Esophagus muscularis mucosa (tissue), 4 donors: ENCODE measurements around the gene VWA5B1. TPM values are rescaled to one million over a fixed set of nuclear protein-coding genes. Genes with fewer than 3 reads are reported as not detected.

ENCODE experiments used
- DNase-seq: peaks from one replicate; pipeline ENCODE4 v3.0.0-alpha.2; 2017; ENCODE audit errors: extremely low spot score
- H3K27ac ChIP-seq, 4 donors: fragments of 200-600 bp; sonication (generic); replicated peaks in 1 of 4; 1 replicate in 3 of 4; 2 replicates in 1 of 4; pipeline ENCODE4 v1.5.1; 2016 to 2019; ENCODE audit warnings: mild to moderate bottlenecking in 1 of 4
- H3K27me3 ChIP-seq, 4 donors: fragments of 200-600 bp; sonication (generic); one replicate each; pipeline versions ENCODE4 v1.5.1 to v1.6.0; 2016 to 2019
- H3K36me3 ChIP-seq, 4 donors: fragments of 200-600 bp; sonication (generic); one replicate each; pipeline ENCODE4 v1.5.1; 2016 to 2019
- H3K4me1 ChIP-seq, 4 donors: fragments of 200-600 bp; sonication (generic); one replicate each; pipeline ENCODE4 v1.5.1; 2016 to 2019
- H3K4me3 ChIP-seq, 4 donors: fragments of 200-600 bp; sonication (generic); 1 replicate in 2 of 4; 2 replicates in 2 of 4; pipeline ENCODE4 v1.5.1; 2016 to 2019; ENCODE audit warnings: mild to moderate bottlenecking in 4 of 4, moderate library complexity in 1 of 4
- H3K9me3 ChIP-seq, 4 donors: fragments of 200-600 bp; sonication (generic); 1 replicate in 3 of 4; 2 replicates in 1 of 4; pipeline ENCODE4 v1.5.1; 2016 to 2019
- EP300 ChIP-seq: sonication (generic); formaldehyde crosslinking; IDR thresholded peaks from one replicate; pipeline ENCODE4 v1.6.1; 2017; ENCODE audit warnings: antibody characterized with exemption
- POLR2A ChIP-seq: fragments of 450-650 bp; IDR thresholded peaks from one replicate; pipeline ENCODE4 v1.6.1; 2017; ENCODE audit warnings: antibody characterized with exemption, moderate library complexity, mild to moderate bottlenecking, low read depth
- POLR2AphosphoS5 ChIP-seq, 2 donors: sonication (generic); formaldehyde crosslinking; IDR thresholded peaks; one replicate each; pipeline ENCODE4 v1.6.1; 2017; ENCODE audit warnings: antibody characterized with exemption in 2 of 2
- WGBS: methylation state at CpG from one replicate; pipeline ENCODE4 v1.1.5; 2018; 5-methylcytosine and 5-hydroxymethylcytosine counted together
- intact Hi-C: fragments of 100-400 bp; cut with DNase I; formaldehyde crosslinking; loops from one replicate; pipeline ENCODE4 v1.15.1; 2023
- total RNA-seq, 4 donors: library from RNA; depleted of rRNA; stranded (reverse); fragments of >200 nt; gene quantifications; one replicate each; pipeline versions ENCODE4 v1.1.0 to v1.2.1, GENCODE V29; 2016
- TF ChIP-seq, protein P1 (sequence below), 3 experiments: fragments of 200-600 bp in 2 of 3; fragments of 450-650 bp in 1 of 3; sonication (generic) in 2 of 3; IDR thresholded peaks; one replicate each; pipeline ENCODE4 v1.5.1; 2017 to 2019; ENCODE audit warnings: antibody characterized with exemption in 3 of 3, mild to moderate bottlenecking in 2 of 3, moderate library complexity in 1 of 3

The VWA5B1 gene
- total RNA-seq, 4 donors from 2014 or later: under 0.01 TPM; not detected in 3

DNA sequence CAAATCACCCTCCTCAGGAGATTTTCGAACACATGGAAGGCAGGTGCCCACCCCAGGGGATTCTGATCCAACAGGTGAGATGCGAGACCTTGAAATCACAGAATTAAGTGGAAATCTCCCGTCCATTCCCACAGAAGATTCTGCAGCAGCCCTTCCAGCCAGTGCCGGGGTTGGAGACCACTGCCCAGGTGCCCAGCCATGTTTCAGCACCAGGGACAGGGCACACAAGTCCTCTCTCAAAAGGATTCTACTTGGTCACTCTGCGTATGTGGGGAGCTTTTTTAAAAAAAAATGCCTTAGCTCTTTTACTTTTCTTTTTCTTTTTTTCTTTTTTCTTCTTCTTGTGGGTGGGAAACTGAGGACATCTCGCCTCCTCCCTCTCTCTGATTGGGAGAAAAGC is 80.7 kb downstream of the VWA5B1 start:
- TF ChIP-seq EP300: no peak
- TF ChIP-seq POLR2A: no peak
- H3K4me1 ChIP-seq: peaks cover 10 to 15% (median 14%) of the 10 kb centered on the region in 4 donors
- intact Hi-C loops: loop anchor here (10.0 kb wide), 1 partner anchor 157 kb away; no protein-coding TSS in a partner anchor
- no peak overlapping the region for H3K27ac ChIP-seq
- H3K36me3 ChIP-seq: no peaks in the 10 kb centered on the region
- H3K9me3 ChIP-seq: no peaks in the 10 kb centered on the region
- DNase-seq: no peak
- peaks cover 0 to 87% (median 19%) of the 10 kb centered on the region in 4 donors for H3K27me3 ChIP-seq
- WGBS: 45% methylated on average over 6 of the region's 6 CpGs
- H3K4me3 ChIP-seq: no peak overlapping the region

DNA sequence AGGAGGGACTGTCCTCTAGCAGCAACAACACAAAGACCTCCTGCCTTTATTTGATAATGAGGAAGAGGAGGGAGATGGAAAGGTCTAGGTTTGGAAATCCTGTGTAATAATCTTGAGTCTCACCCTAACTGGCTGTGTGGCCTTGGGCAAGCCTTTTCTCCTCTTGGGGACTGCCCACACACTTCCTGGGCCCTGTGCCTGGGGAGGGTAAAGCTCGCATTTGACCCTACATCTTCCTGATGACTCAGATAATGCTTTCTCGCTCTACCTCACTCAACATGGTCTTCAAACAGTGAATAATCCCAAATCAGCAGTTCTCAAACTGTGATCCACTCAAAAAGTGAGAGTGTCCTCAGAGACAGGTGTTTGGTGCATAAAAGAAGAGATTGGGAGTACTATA is 81.2 kb downstream of the VWA5B1 start:
- H3K27ac ChIP-seq: no peak overlapping the region
- peaks cover 0 to 87% (median 14%) of the 10 kb centered on the region in 4 donors for H3K27me3 ChIP-seq
- H3K9me3 ChIP-seq: no peaks in the 10 kb centered on the region
- intact Hi-C loops: loop anchor here (10.0 kb wide), 1 partner anchor 157 kb away; no protein-coding TSS in a partner anchor
- no peak overlapping the region for H3K4me3 ChIP-seq
- TF ChIP-seq, protein P1, sequence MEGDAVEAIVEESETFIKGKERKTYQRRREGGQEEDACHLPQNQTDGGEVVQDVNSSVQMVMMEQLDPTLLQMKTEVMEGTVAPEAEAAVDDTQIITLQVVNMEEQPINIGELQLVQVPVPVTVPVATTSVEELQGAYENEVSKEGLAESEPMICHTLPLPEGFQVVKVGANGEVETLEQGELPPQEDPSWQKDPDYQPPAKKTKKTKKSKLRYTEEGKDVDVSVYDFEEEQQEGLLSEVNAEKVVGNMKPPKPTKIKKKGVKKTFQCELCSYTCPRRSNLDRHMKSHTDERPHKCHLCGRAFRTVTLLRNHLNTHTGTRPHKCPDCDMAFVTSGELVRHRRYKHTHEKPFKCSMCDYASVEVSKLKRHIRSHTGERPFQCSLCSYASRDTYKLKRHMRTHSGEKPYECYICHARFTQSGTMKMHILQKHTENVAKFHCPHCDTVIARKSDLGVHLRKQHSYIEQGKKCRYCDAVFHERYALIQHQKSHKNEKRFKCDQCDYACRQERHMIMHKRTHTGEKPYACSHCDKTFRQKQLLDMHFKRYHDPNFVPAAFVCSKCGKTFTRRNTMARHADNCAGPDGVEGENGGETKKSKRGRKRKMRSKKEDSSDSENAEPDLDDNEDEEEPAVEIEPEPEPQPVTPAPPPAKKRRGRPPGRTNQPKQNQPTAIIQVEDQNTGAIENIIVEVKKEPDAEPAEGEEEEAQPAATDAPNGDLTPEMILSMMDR (IDR thresholded peaks at IDR 0.05): no peak
- TF ChIP-seq POLR2A (no peak), POLR2AphosphoS5 (IDR thresholded peaks at IDR 0.05) (no peak)
- no peaks in the 10 kb centered on the region for H3K36me3 ChIP-seq
- H3K4me1 ChIP-seq: peaks cover 5 to 10% (median 9%) of the 10 kb centered on the region in 4 donors
- DNase-seq: no peak
- WGBS: 70% methylated on average over 2 of the region's 2 CpGs

DNA sequence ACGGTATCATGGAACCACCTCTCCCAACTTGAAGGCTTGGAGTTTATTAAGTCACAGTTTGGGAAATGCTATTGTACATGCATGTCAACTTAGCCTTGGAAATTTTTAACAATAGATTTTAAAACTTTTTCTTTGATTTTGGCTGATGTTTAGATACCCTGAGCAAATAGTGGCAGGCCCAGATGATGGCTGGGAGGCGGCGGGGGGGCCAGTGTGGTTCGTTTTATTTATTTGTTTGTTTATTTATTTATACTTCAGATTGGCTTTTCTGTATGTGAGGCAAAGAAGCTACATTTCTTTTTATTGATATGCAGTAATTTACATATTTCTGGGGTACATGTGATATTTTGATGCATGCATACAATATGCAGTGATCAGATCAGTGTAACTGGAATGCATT is 82.0 kb downstream of the VWA5B1 start:
- H3K27me3 ChIP-seq: peaks cover 0 to 87% (median 7%) of the 10 kb centered on the region in 4 donors

DNA sequence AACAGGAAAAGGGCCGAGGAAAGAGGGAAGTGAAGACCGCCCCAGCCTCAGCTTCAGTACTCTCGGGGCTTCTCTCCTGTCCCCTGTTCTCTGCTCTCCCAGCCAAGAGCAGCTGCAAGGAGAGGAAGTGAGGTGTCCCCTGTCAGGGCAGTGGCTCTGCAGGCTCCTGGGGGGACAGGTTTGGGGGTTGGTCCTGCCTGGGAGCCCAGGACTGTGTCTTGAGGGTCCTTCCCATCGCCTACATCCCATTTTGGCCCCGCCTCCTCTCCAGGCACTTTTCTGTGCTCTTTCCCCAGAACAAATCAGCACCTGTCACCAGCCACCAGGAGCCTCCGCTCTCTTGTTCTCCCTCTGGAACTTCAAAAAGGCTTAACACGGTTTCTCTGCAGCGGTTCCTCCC is 82.6 kb downstream of the VWA5B1 start:
- Histone ChIP-seq H3K4me1 (no peaks in the 10 kb centered on the region), H3K27me3 (peaks cover 0 to 86% (median 6%) of the 10 kb centered on the region in 4 donors), H3K4me3 (no peak overlapping the region), H3K27ac (no peak overlapping the region), H3K36me3 (no peaks in the 10 kb centered on the region), H3K9me3 (no peaks in the 10 kb centered on the region)
- intact Hi-C loops: loop anchor here (10.0 kb wide), 1 partner anchor 158 kb away; no protein-coding TSS in a partner anchor
- 45% methylated on average over 8 of the region's 8 CpGs for WGBS
- no peak for DNase-seq
- no peak for TF ChIP-seq POLR2AphosphoS5 (IDR thresholded peaks at IDR 0.05)
- no peak for TF ChIP-seq POLR2A
- no peak for TF ChIP-seq EP300
- TF ChIP-seq, protein P1 (IDR thresholded peaks at IDR 0.05): no peak

More for the DNA sequence above, 82.0 kb downstream of the VWA5B1 start:
- WGBS: 75% methylated on average over 4 of the region's 4 CpGs
- H3K27ac ChIP-seq: no peak overlapping the region
- no peak overlapping the region for H3K4me3 ChIP-seq
- H3K4me1 ChIP-seq: peaks cover 0 to 2% (median 1%) of the 10 kb centered on the region in 4 donors
- H3K36me3 ChIP-seq: no peaks in the 10 kb centered on the region
- no peak for DNase-seq
- TF ChIP-seq, protein P1 (IDR thresholded peaks at IDR 0.05): no peak
- no peak for TF ChIP-seq POLR2AphosphoS5 (IDR thresholded peaks at IDR 0.05)
- no peak for TF ChIP-seq POLR2A
- no peak for TF ChIP-seq EP300
- no peaks in the 10 kb centered on the region for H3K9me3 ChIP-seq
- intact Hi-C loops: loop anchor here (10.0 kb wide), 1 partner anchor 158 kb away; no protein-coding TSS in a partner anchor

DNA sequence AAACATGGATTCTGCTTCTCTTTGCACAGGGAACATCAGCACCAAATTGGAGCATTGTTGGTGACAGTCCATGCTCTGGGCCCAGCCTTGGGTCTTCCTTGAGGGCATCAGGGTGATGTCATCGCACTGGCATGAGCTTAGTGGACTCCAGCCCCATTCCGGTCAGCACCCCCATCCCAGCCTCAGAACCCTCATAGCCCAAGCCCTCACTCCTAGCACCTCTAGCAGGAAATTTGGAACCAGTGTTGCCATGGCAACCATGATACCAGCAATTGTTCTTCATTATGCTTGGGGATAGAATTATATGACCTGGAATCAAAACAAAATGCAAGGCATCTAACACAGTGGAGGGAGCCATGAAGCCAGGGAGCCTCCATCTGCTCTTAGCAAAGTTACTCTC is 83.1 kb downstream of the VWA5B1 start:
- WGBS: 73% methylated on average over 2 of the region's 2 CpGs
- H3K27ac ChIP-seq: no peak overlapping the region
- TF ChIP-seq POLR2AphosphoS5 (IDR thresholded peaks at IDR 0.05) (no peak), EP300 (no peak), POLR2A (no peak)
- TF ChIP-seq, protein P1 (IDR thresholded peaks at IDR 0.05): no peak
- intact Hi-C loops: loop anchor here (10.0 kb wide), 1 partner anchor 159 kb away; no protein-coding TSS in a partner anchor
- no peak for DNase-seq
- H3K36me3 ChIP-seq: no peaks in the 10 kb centered on the region
- H3K4me3 ChIP-seq: no peak overlapping the region
- H3K27me3 ChIP-seq: peaks cover 0 to 81% (median 5%) of the 10 kb centered on the region in 4 donors
- H3K9me3 ChIP-seq: no peaks in the 10 kb centered on the region
- no peaks in the 10 kb centered on the region for H3K4me1 ChIP-seq
